Measurements from ENCODE around the gene ZBTB11. TPM values are rescaled to one million over a fixed set of nuclear protein-coding genes. Genes with fewer than 3 reads are reported as not detected.
A peak's percentile ranks its signal among the peaks of the same experiment; 100 is the strongest.

ZBTB11 gene
- total RNA-seq, 1 experiment from 2014 or later = 14.8 TPM

DNA sequence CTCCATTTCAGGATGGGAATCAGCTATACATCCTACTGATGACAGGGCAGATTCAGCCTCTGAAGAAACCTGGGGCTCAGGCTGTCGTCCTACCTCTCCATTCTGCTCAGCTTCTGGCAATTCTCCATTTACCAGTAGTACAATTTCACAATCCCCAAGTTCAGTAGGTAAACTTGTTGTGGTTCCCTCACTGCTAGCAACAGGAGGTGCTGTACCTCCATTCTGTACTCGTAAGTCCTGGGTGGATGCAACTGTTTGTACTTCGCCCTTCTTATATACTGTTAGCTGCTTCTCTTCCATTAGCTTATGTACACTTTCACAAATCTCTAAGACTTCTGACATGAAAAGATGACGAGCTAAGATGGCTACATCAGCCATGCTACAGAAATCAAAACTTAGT is 11.6 kb downstream of the ZBTB11 start:
- H3K18ac ChIP-seq (ENCODE audit: insufficient read length, low read depth, low read length) = no peak overlapping the region
- H4K91ac ChIP-seq (ENCODE audit: insufficient read length, low read depth, low read length) = no peak overlapping the region
- no peak overlapping the region for H2AK5ac ChIP-seq (ENCODE audit: insufficient read length, low read length)
- no peak overlapping the region for H3K4ac ChIP-seq (ENCODE audit: low read depth, low read length)
- H3K27me3 ChIP-seq (ENCODE audit: insufficient read depth, low read length) = no peaks in the 10 kb centered on the region
- no peaks in the 10 kb centered on the region for H4K20me1 ChIP-seq (ENCODE audit: control insufficient read depth, insufficient read depth, insufficient read length)
- no peak overlapping the region for H3K14ac ChIP-seq (ENCODE audit: insufficient read depth, low read length)
- H3K9ac ChIP-seq (ENCODE audit: extremely low read depth, insufficient read length, low read length) = no peak overlapping the region
- Mint-ChIP-seq H3K4me3 (no peak overlapping the region), H3K27me3 (ENCODE audit: low read depth) (no peaks in the 10 kb centered on the region), H3K36me3 (ENCODE audit: insufficient read depth in 1 of 3, low read depth in 3 of 3) (peaks cover 34 to 78% (median 73%) of the 10 kb centered on the region in 3 experiments; a peak in 6 of 7 replicates), H3K27ac (0 out of 7 replicates have a peak overlapping the region, but pooled peaks of 1 of the 3 experiments have one; percentile 46), H3K4me1 (peaks cover 0 to 5% of the 10 kb centered on the region in 2 experiments; a peak in 2 of 4 replicates), H3K9me3 (no peaks in the 10 kb centered on the region)
- TF ChIP-seq, protein P1, sequence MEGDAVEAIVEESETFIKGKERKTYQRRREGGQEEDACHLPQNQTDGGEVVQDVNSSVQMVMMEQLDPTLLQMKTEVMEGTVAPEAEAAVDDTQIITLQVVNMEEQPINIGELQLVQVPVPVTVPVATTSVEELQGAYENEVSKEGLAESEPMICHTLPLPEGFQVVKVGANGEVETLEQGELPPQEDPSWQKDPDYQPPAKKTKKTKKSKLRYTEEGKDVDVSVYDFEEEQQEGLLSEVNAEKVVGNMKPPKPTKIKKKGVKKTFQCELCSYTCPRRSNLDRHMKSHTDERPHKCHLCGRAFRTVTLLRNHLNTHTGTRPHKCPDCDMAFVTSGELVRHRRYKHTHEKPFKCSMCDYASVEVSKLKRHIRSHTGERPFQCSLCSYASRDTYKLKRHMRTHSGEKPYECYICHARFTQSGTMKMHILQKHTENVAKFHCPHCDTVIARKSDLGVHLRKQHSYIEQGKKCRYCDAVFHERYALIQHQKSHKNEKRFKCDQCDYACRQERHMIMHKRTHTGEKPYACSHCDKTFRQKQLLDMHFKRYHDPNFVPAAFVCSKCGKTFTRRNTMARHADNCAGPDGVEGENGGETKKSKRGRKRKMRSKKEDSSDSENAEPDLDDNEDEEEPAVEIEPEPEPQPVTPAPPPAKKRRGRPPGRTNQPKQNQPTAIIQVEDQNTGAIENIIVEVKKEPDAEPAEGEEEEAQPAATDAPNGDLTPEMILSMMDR (conservative IDR thresholded peaks at IDR 0.05) = no peak
- no peak overlapping the region for H2BK15ac ChIP-seq (ENCODE audit: low read depth, low read length)
- H3K27ac ChIP-seq (ENCODE audit: insufficient read length, low read depth, low read length) = no peak overlapping the region
- no peak overlapping the region for H3K23ac ChIP-seq (ENCODE audit: insufficient read length, low read depth, low read length)
- no peaks in the 10 kb centered on the region for H3K23me2 ChIP-seq (ENCODE audit: insufficient read length, low read depth, low read length, poor library complexity, severe bottlenecking)
- no peak overlapping the region for H3K56ac ChIP-seq (ENCODE audit: insufficient read length, low read depth, low read length)
- no peak overlapping the region for H3T11ph ChIP-seq (ENCODE audit: low read length)
- no peak overlapping the region for H2BK20ac ChIP-seq (ENCODE audit: low read depth, low read length, poor library complexity, severe bottlenecking)
- no peak overlapping the region for H4K5ac ChIP-seq (ENCODE audit: insufficient read length, low read depth, low read length)
- H3K9me3 ChIP-seq (ENCODE audit: control insufficient read depth, low read depth, low read length) = no peaks in the 10 kb centered on the region
- H3K4me2 ChIP-seq (ENCODE audit: insufficient read depth, insufficient read length, low read length) = no peak overlapping the region
- no peak overlapping the region for H2BK5ac ChIP-seq (ENCODE audit: insufficient read length, low read length)
- H3K79me1 ChIP-seq (ENCODE audit: insufficient read depth, low read depth, low read length, poor library complexity, severe bottlenecking) = no peaks in the 10 kb centered on the region
- H3K4me1 ChIP-seq (ENCODE audit: insufficient read depth, low read length) = no peaks in the 10 kb centered on the region
- no peaks in the 10 kb centered on the region for H3K79me2 ChIP-seq (ENCODE audit: insufficient read depth, low read length)
- DNase-seq = no peak
- H2BK120ac ChIP-seq (ENCODE audit: low read depth, low read length, poor library complexity, severe bottlenecking) = no peak overlapping the region
- no peak overlapping the region for H2AFZ ChIP-seq (ENCODE audit: low read length)
- H2BK12ac ChIP-seq (ENCODE audit: insufficient read length, low read depth, low read length) = no peak overlapping the region
- no peak overlapping the region for H4K8ac ChIP-seq (replicated peaks; ENCODE audit: insufficient read length, low read depth, low read length)
- no CpG with 5 or more reads among the region's 4 CpGs for WGBS (ENCODE audit: extremely low coverage, insufficient read length, low lambda C conversion rate)

Measured in H9 (cell line).